Activated B cell treated with CpG ODN at 0.5 μM for 24 hours (primary cell): ENCODE measurements around the gene SHC3. TPM values are rescaled to one million over a fixed set of nuclear protein-coding genes. Genes with fewer than 3 reads are reported as not detected.

Source experiments
- ATAC-seq: fragments of 200-7000 bp; cut with Tn5 transposase; one replicate; pipeline ENCODE4 v1.10.0; 2021; ENCODE audit warnings: low read depth, mild to moderate bottlenecking, moderate library complexity
- CTCF ChIA-PET: fragments of 350-600 bp; sonication (Branson Sonifier 250); formaldehyde crosslinking; loops from one replicate; lab custom pipeline; 2021; ENCODE audit warnings: antibody characterized with exemption; lab: Charles Lee
- POLR2A ChIA-PET: fragments of 350-600 bp; sonication (Branson Sonifier 250); formaldehyde crosslinking; loops from one replicate; lab custom pipeline; 2021; ENCODE audit warnings: antibody characterized with exemption; lab: Charles Lee
- DNase-seq: peaks from one replicate; pipeline ENCODE4 v3.0.0; 2022
- H3K27ac Mint-ChIP-seq: one replicate; pipeline ENCODE4 v1.8.0; 2020; ENCODE audit warnings: mixed read lengths
- H3K27me3 Mint-ChIP-seq: one replicate; pipeline ENCODE4 v1.8.0; 2021; ENCODE audit warnings: mixed read lengths
- H3K36me3 Mint-ChIP-seq: one replicate; pipeline ENCODE4 v1.8.0; 2021; ENCODE audit warnings: low read depth, mixed read lengths
- H3K4me1 Mint-ChIP-seq: one replicate; pipeline ENCODE4 v1.8.0; 2021; ENCODE audit warnings: mixed read lengths
- H3K4me3 Mint-ChIP-seq: one replicate; pipeline ENCODE4 v1.8.0; 2020; ENCODE audit warnings: mild to moderate bottlenecking, mixed read lengths
- H3K9me3 Mint-ChIP-seq: one replicate; pipeline ENCODE4 v1.8.0; 2020; ENCODE audit warnings: mixed read lengths
- intact Hi-C: fragments of 100-400 bp; cut with micrococcal nuclease; formaldehyde crosslinking; loops from one replicate; pipeline ENCODE4 v1.15.1; 2024
- total RNA-seq: library from RNA; stranded (reverse); gene quantifications from 2 replicates; pipeline ENCODE4 v1.2.3, GENCODE V29; 2022
- TF ChIP-seq, protein P1 (sequence below): fragments of 200-600 bp; IDR thresholded peaks from one replicate; pipeline ENCODE4 v1.8.0; 2022; ENCODE audit warnings: antibody characterized with exemption, mild to moderate bottlenecking

Gene SHC3
- total RNA-seq, 1 donor from 2014 or later: not detected

DNA sequence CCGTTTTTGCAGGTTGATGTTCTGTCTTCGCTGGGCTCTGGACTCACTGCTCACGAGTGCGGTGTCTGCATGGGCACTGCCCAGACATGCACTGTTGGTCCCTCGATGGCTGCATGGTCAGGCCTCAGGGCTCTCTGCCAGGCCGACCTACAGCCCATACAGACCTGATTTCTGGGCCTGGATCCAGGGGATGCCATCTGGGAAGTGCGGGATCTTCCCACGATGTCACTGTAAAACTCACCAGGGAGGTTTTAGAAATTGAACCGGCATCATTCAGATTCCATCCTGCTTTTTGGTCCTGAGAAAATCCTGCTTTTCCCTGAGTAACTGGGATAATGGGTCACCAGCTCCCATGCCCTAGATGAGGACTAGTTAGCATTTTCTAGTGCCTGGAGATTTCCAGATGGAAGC lies 178.2 kb downstream of the SHC3 start:
- ATAC-seq (no peak), DNase-seq (no peak)
- no peak overlapping the region for H3K4me3 Mint-ChIP-seq
- intact Hi-C loops: loop anchor here (5.0 kb wide), 1 partner anchor 423 kb away; no protein-coding TSS in a partner anchor
- peaks cover 5% of the 10 kb centered on the region for H3K4me1 Mint-ChIP-seq
- TF ChIP-seq, protein P1, sequence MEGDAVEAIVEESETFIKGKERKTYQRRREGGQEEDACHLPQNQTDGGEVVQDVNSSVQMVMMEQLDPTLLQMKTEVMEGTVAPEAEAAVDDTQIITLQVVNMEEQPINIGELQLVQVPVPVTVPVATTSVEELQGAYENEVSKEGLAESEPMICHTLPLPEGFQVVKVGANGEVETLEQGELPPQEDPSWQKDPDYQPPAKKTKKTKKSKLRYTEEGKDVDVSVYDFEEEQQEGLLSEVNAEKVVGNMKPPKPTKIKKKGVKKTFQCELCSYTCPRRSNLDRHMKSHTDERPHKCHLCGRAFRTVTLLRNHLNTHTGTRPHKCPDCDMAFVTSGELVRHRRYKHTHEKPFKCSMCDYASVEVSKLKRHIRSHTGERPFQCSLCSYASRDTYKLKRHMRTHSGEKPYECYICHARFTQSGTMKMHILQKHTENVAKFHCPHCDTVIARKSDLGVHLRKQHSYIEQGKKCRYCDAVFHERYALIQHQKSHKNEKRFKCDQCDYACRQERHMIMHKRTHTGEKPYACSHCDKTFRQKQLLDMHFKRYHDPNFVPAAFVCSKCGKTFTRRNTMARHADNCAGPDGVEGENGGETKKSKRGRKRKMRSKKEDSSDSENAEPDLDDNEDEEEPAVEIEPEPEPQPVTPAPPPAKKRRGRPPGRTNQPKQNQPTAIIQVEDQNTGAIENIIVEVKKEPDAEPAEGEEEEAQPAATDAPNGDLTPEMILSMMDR: no peak
- CTCF ChIA-PET: interaction anchor here (1.0 to 1.8 kb wide), 5 partner anchors 9 to 421 kb away, joined by 3 to 14 read pairs (median 7); no protein-coding TSS in a partner anchor
- H3K36me3 Mint-ChIP-seq: no peaks in the 10 kb centered on the region
- H3K9me3 Mint-ChIP-seq: no peaks in the 10 kb centered on the region
- no peak overlapping the region for H3K27ac Mint-ChIP-seq
- peaks cover 18% of the 10 kb centered on the region for H3K27me3 Mint-ChIP-seq
- POLR2A ChIA-PET: no interaction called here

DNA sequence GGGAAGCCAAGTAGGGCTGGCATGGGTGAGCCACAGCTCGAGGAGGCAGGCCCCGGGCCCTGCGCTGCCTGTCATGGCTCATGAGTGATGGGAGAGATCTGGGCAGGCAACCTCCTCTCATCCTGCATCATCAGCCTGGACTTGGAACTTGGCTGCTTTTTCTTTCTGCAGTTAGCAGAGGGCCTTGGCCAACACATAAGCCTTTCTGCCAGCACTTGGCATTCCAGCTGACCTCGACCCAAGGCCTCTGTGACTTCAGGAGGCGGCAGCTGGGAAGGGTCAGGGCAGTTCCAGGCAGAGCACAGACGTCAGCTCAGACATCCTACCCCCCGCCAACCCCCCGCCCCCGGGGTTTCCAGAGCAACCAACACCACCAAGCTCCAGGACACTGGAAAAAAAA lies 179.7 kb downstream of the SHC3 start:
- H3K36me3 Mint-ChIP-seq: no peaks in the 10 kb centered on the region
- peaks cover 5% of the 10 kb centered on the region for H3K4me1 Mint-ChIP-seq
- H3K4me3 Mint-ChIP-seq: no peak overlapping the region
- CTCF ChIA-PET: no interaction called here
- intact Hi-C loops: no loop called here
- H3K27me3 Mint-ChIP-seq: peaks cover 26% of the 10 kb centered on the region
- ATAC-seq (no peak), DNase-seq (no peak)
- no peak overlapping the region for H3K27ac Mint-ChIP-seq
- no peaks in the 10 kb centered on the region for H3K9me3 Mint-ChIP-seq
- TF ChIP-seq, protein P1: no peak
- POLR2A ChIA-PET: no interaction called here

DNA sequence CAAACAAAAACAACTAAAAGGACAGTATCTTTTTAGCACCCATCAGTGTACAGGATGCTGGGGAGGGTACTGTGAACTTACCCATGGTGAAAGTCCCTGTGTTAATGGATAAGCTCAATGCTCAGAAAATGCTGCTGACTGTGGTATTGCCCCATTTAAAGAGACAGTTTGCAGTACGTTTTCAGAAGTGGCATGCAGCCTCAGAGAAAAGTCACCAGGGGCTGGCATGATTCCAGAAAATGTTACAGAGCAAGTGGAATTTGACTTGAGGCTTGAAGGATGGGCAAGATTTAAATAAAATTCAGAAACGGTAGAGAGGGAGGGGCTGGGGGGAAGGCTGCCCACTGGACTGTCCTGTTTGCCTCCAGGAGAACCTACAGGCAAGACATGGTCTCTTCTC lies 180.1 kb downstream of the SHC3 start:
- Mint-ChIP-seq H3K9me3 (no peaks in the 10 kb centered on the region), H3K27ac (no peak overlapping the region), H3K4me1 (peaks cover 5% of the 10 kb centered on the region), H3K27me3 (peaks cover 30% of the 10 kb centered on the region), H3K4me3 (no peak overlapping the region), H3K36me3 (no peaks in the 10 kb centered on the region)
- TF ChIP-seq, protein P1: no peak
- POLR2A ChIA-PET: no interaction called here
- intact Hi-C loops: no loop called here
- CTCF ChIA-PET: no interaction called here
- DNase-seq (no peak), ATAC-seq (no peak)

DNA sequence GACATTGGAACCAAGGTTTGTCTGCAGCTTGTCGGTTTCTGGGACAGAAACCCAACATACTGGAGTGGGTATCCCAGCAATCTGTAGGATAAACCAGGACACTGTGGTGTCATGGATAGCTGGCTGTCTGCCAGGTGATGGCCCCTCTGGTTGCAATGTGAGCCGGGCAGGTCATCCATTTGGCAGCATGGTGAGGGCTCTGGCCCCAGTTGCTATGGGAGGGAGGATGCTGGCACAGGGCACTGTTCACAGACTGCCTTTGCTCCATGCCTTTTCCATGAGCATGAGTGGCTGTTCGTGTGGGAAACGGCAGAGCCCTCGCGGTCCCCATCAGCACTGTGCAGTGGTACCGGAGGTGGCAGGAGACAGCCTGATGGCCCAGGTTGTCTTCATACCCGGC lies 181.0 kb downstream of the SHC3 start:
- ChIA-PET CTCF (no interaction called here), POLR2A (no interaction called here)
- Mint-ChIP-seq H3K4me3 (no peak overlapping the region), H3K27ac (no peak overlapping the region), H3K36me3 (no peaks in the 10 kb centered on the region), H3K4me1 (peaks cover 5% of the 10 kb centered on the region), H3K9me3 (no peaks in the 10 kb centered on the region), H3K27me3 (peaks cover 29% of the 10 kb centered on the region)
- intact Hi-C loops: no loop called here
- TF ChIP-seq, protein P1: no peak
- ATAC-seq: no peak
- no peak for DNase-seq

DNA sequence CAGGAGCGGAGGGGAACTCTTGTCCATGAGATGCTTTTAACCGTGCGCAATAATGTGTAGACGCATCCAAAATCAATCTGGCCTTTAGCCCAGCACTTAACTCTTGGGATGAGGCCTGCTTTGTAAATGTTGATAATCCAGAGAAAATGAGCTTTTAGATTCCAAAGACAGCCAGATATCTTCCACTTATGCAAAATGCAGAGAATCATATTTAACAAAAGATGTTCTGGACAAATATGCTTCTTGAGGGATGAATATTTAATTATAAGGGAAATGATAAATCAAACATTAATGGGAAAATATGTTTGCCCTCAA lies 181.7 kb downstream of the SHC3 start:
- no peak overlapping the region for H3K4me3 Mint-ChIP-seq
- TF ChIP-seq, protein P1: no peak
- peaks cover 9% of the 10 kb centered on the region for H3K4me1 Mint-ChIP-seq
- peaks cover 27% of the 10 kb centered on the region for H3K27me3 Mint-ChIP-seq
- DNase-seq (no peak), ATAC-seq (no peak)
- intact Hi-C loops: no loop called here
- no peak overlapping the region for H3K27ac Mint-ChIP-seq
- no peaks in the 10 kb centered on the region for H3K9me3 Mint-ChIP-seq
- ChIA-PET CTCF (interaction anchor here (0.6 kb wide), 1 partner anchor 559 kb away, joined by 3 read pairs; no protein-coding TSS in a partner anchor), POLR2A (no interaction called here)
- no peaks in the 10 kb centered on the region for H3K36me3 Mint-ChIP-seq
